ENCODE data around the gene CLMN.

Gene CLMN

GRCh38 chr14:95225251-95225887 is 94.3 kb downstream of the CLMN start:
- H3K4me1 ChIP-seq = peaks cover 0 to 58% (median 46%) of the 10 kb centered on the region in 10 experiments; a peak in 15 of 20 replicates
- no peak for TF ChIP-seq Cebpa-rat (IDR thresholded peaks at IDR 0.05)
- no peaks in the 10 kb centered on the region for H3K27me3 ChIP-seq
- no peaks in the 10 kb centered on the region for H3K9me3 ChIP-seq (replicated peaks in 1 of 11)
- peaks cover 0 to 11% (median 0%) of the 10 kb centered on the region in 11 experiments; a peak in 3 of 22 replicates for H3K36me3 ChIP-seq
- peak overlapping the region in 8 of 11 experiments; percentile 6 to 62 (median 49); a peak in 14 of 22 replicates for H3K4me2 ChIP-seq
- H3K27ac ChIP-seq = 0 out of 22 replicates have a peak overlapping the region, but pooled peaks of 1 of the 11 experiments have one; percentile 11
- no peak overlapping the region for H3K9ac ChIP-seq
- no peaks in the 10 kb centered on the region for H4K20me1 ChIP-seq
- no peak overlapping the region for H3K4me3 ChIP-seq

- no peak for TF ChIP-seq Cebpa-rat (IDR thresholded peaks at IDR 0.05)
- Histone ChIP-seq H3K27me3 (no peaks in the 10 kb centered on the region), H3K27ac (no peak overlapping the region)
Observed at GRCh38 chr14:95222870-95223398, 96.8 kb downstream of the CLMN start.

GRCh38 chr14:95222151-95222631 is 97.5 kb downstream of the CLMN start:
- no peak overlapping the region for H3K4me3 ChIP-seq
- no peak overlapping the region for H3K4me2 ChIP-seq
- H3K36me3 ChIP-seq = peaks cover 0 to 15% (median 0%) of the 10 kb centered on the region in 11 experiments; a peak in 2 of 22 replicates
- H3K9me3 ChIP-seq (replicated peaks in 1 of 11) = no peaks in the 10 kb centered on the region; a peak in 1 of 22 replicates
- no peaks in the 10 kb centered on the region for H3K27me3 ChIP-seq
- H3K27ac ChIP-seq = no peak overlapping the region
- no peaks in the 10 kb centered on the region for H4K20me1 ChIP-seq
- no peak for TF ChIP-seq Cebpa-rat (IDR thresholded peaks at IDR 0.05)
- H3K4me1 ChIP-seq = peaks cover 0 to 43% (median 35%) of the 10 kb centered on the region in 10 experiments; a peak in 15 of 20 replicates
- H3K9ac ChIP-seq = no peak overlapping the region

More at GRCh38 chr14:95222870-95223398, 96.8 kb downstream of the CLMN start:
- Histone ChIP-seq H3K9ac (no peak overlapping the region), H3K36me3 (peaks cover 0 to 15% (median 0%) of the 10 kb centered on the region in 11 experiments; a peak in 2 of 22 replicates), H3K9me3 (replicated peaks in 1 of 11) (no peaks in the 10 kb centered on the region), H3K4me2 (no peak overlapping the region), H3K4me1 (peaks cover 0 to 44% (median 34%) of the 10 kb centered on the region in 10 experiments; a peak in 15 of 20 replicates), H3K4me3 (no peak overlapping the region), H4K20me1 (no peaks in the 10 kb centered on the region)

- H3K4me2 ChIP-seq = no peak overlapping the region
- H3K36me3 ChIP-seq = peaks cover 0 to 15% (median 0%) of the 10 kb centered on the region in 11 experiments; a peak in 2 of 22 replicates
- peaks cover 2 to 6% (median 4%) of the 10 kb centered on the region in 11 experiments; a peak in 15 of 22 replicates for H3K9me3 ChIP-seq (replicated peaks in 1 of 11)
- H4K20me1 ChIP-seq = no peaks in the 10 kb centered on the region
- peaks cover 0 to 41% (median 30%) of the 10 kb centered on the region in 10 experiments; a peak in 15 of 20 replicates for H3K4me1 ChIP-seq
- H3K4me3 ChIP-seq = no peak overlapping the region
- no peaks in the 10 kb centered on the region for H3K27me3 ChIP-seq
- H3K27ac ChIP-seq = no peak overlapping the region
- no peak for TF ChIP-seq Cebpa-rat (IDR thresholded peaks at IDR 0.05)
- H3K9ac ChIP-seq = no peak overlapping the region
Observed at GRCh38 chr14:95221531-95221930, 98.2 kb downstream of the CLMN start.

GRCh38 chr14:95220663-95221231 is 99.0 kb downstream of the CLMN start:
- peaks cover 0 to 41% (median 23%) of the 10 kb centered on the region in 10 experiments; a peak in 15 of 20 replicates for H3K4me1 ChIP-seq
- no peaks in the 10 kb centered on the region for H4K20me1 ChIP-seq
- H3K9me3 ChIP-seq (replicated peaks in 1 of 11) = peaks cover 9 to 14% (median 12%) of the 10 kb centered on the region in 11 experiments; a peak in 19 of 22 replicates
- no peak overlapping the region for H3K27ac ChIP-seq
- H3K4me2 ChIP-seq = no peak overlapping the region
- no peaks in the 10 kb centered on the region for H3K27me3 ChIP-seq
- TF ChIP-seq Cebpa-rat (IDR thresholded peaks at IDR 0.05) = no peak
- H3K4me3 ChIP-seq = no peak overlapping the region
- H3K9ac ChIP-seq = no peak overlapping the region
- H3K36me3 ChIP-seq = peaks cover 0 to 15% (median 0%) of the 10 kb centered on the region in 11 experiments; a peak in 2 of 22 replicates

GRCh38 chr14:95218472-95219193 is 101.1 kb downstream of the CLMN start:
- Histone ChIP-seq H3K27me3 (no peaks in the 10 kb centered on the region), H3K4me1 (peaks cover 0 to 29% (median 8%) of the 10 kb centered on the region in 10 experiments; a peak in 10 of 20 replicates), H3K4me2 (no peak overlapping the region), H3K9ac (no peak overlapping the region), H3K36me3 (peaks cover 0 to 15% (median 0%) of the 10 kb centered on the region in 11 experiments; a peak in 4 of 22 replicates), H3K27ac (no peak overlapping the region), H4K20me1 (no peaks in the 10 kb centered on the region; a peak in 1 of 22 replicates), H3K9me3 (replicated peaks in 1 of 11) (peaks cover 9 to 32% (median 21%) of the 10 kb centered on the region in 11 experiments; a peak in 20 of 22 replicates), H3K4me3 (no peak overlapping the region)
- TF ChIP-seq Cebpa-rat (IDR thresholded peaks at IDR 0.05) = no peak

GRCh38 chr14:95218006-95218405 is 101.7 kb downstream of the CLMN start:
- no peak overlapping the region for H3K27ac ChIP-seq
- H3K4me1 ChIP-seq = peaks cover 0 to 35% (median 11%) of the 10 kb centered on the region in 10 experiments; a peak in 12 of 20 replicates
- no peaks in the 10 kb centered on the region; a peak in 1 of 22 replicates for H4K20me1 ChIP-seq
- H3K9me3 ChIP-seq (replicated peaks in 1 of 11) = peaks cover 9 to 38% (median 26%) of the 10 kb centered on the region in 11 experiments; a peak in 20 of 22 replicates
- peaks cover 0 to 15% (median 0%) of the 10 kb centered on the region in 11 experiments; a peak in 4 of 22 replicates for H3K36me3 ChIP-seq
- H3K4me2 ChIP-seq = peak overlapping the region in 3 of 11 experiments; percentile 16 to 38 (median 28); a peak in 2 of 22 replicates
- no peak for TF ChIP-seq Cebpa-rat (IDR thresholded peaks at IDR 0.05)
- H3K27me3 ChIP-seq = no peaks in the 10 kb centered on the region
- H3K4me3 ChIP-seq = no peak overlapping the region
- no peak overlapping the region for H3K9ac ChIP-seq

- Histone ChIP-seq H3K4me2 (peak overlapping the region in 6 of 11 experiments; percentile 3 to 38 (median 19); a peak in 6 of 22 replicates), H4K20me1 (no peaks in the 10 kb centered on the region; a peak in 1 of 22 replicates), H3K27ac (no peak overlapping the region), H3K4me1 (peaks cover 0 to 40% (median 16%) of the 10 kb centered on the region in 10 experiments; a peak in 16 of 20 replicates), H3K9me3 (replicated peaks in 1 of 11) (peaks cover 9 to 42% (median 30%) of the 10 kb centered on the region in 11 experiments; a peak in 20 of 22 replicates), H3K36me3 (peaks cover 0 to 15% (median 0%) of the 10 kb centered on the region in 11 experiments; a peak in 4 of 22 replicates), H3K9ac (no peak overlapping the region), H3K27me3 (no peaks in the 10 kb centered on the region), H3K4me3 (no peak overlapping the region)
- no peak for TF ChIP-seq Cebpa-rat (IDR thresholded peaks at IDR 0.05)
Observed at GRCh38 chr14:95217391-95217900, 102.3 kb downstream of the CLMN start.
